Astrocyte of the cerebellum (primary cell): Measurements from ENCODE around the gene ACAP3.
A peak's percentile ranks its signal among the peaks of the same experiment; 100 is the strongest.

Experiments
- DNase-seq: peaks from one replicate; pipeline ENCODE4 v3.0.0-alpha.2; 2011; ENCODE audit warnings: low read depth
- H3K4me3 ChIP-seq: 2 replicates; pipeline ENCODE4 v1.5.1; 2011; ENCODE audit warnings: mild to moderate bottlenecking, low read depth, low read length, moderate library complexity
- in situ Hi-C: cut with HindIII; loops from 2 replicates; pipeline ENCODE4 v1.10.0; 2017; ENCODE audit warnings: low sequenced_read_pairs
- TF ChIP-seq, protein P1 (sequence below): IDR thresholded peaks from 2 replicates; pipeline ENCODE4 v1.5.1; 2012; ENCODE audit warnings: low read length, low read depth, moderate library complexity, mild to moderate bottlenecking; ENCODE audit errors: missing control alignments

ACAP3 gene

DNA sequence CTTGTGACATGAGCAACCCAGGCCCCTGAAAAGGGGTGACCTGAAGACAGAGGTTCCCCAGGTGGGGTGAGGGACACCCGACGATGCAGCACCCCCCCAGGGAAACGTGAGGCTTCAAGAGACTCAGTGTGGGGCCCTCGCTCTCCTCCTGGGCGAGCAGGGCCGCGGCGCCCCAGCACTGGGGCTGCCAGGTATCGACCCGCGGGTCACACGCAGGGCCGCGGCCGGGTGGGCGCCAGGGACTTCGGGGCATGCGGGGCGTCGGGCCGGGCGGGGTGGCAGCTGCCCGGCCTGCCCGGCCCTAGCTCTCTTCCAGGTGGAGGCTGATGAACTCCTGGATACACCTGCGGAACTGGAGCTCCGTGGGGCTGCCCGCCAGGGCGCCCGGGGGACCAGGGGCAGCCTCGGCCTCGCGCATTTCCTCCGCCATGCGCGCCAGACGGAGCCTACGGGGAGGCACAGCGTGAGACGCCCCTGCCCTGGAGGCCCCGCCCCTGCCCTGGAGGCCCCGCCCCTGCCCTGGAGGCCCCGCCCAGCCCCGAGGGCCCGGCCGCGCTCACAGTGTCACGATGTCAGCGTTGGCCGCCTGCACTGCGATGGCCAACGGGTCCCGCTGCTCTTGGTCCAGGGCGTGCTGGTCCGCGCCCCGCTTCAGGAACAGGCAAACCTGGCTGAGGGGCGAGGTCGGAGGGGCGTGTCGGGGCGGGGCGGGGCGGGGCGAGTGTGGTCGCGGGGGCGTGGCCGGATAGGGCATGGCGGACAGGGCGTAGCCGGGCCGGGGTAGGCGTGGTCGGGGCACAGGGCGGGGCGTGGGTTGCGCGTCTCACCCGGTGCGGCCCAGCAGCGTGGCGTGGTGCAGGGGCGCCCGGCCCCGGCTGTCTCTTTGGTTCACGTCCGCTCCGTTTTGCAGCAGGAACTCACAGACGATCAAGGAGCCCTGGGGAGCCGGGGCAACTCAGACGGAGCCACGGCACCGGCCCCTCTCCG, 14.2 kb downstream of the ACAP3 start:
- no peak for DNase-seq
- no peak overlapping the region for H3K4me3 ChIP-seq
- in situ Hi-C loops: loop anchor here (25.0 kb wide), 1 partner anchor 156 kb away; no protein-coding TSS in a partner anchor
- TF ChIP-seq, protein P1, sequence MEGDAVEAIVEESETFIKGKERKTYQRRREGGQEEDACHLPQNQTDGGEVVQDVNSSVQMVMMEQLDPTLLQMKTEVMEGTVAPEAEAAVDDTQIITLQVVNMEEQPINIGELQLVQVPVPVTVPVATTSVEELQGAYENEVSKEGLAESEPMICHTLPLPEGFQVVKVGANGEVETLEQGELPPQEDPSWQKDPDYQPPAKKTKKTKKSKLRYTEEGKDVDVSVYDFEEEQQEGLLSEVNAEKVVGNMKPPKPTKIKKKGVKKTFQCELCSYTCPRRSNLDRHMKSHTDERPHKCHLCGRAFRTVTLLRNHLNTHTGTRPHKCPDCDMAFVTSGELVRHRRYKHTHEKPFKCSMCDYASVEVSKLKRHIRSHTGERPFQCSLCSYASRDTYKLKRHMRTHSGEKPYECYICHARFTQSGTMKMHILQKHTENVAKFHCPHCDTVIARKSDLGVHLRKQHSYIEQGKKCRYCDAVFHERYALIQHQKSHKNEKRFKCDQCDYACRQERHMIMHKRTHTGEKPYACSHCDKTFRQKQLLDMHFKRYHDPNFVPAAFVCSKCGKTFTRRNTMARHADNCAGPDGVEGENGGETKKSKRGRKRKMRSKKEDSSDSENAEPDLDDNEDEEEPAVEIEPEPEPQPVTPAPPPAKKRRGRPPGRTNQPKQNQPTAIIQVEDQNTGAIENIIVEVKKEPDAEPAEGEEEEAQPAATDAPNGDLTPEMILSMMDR: no peak

DNA sequence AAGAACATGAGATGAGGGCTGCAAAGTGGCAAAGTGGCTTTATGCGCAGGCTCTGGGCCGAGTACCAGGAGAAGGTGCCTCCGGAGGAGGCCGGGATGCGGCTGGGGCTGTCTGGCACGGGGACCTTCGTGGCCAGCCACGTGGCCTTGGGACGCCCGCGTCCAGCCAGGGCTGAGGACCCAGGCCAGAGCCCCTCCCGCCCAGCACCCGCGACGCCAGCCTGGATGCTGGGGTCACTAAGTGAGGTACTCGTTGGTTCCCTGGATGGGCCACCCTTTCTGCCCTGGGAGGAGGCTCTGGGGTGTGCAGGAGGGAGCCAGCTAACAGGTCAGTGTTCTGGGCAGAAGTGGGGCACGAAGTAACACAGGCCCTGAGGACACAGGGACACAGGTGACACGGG, 14.9 kb downstream of the ACAP3 start:
- DNase-seq: no peak
- H3K4me3 ChIP-seq: no peak overlapping the region
- in situ Hi-C loops: loop anchor here (25.0 kb wide), 1 partner anchor 156 kb away; no protein-coding TSS in a partner anchor
- TF ChIP-seq, protein P1: no peak

DNA sequence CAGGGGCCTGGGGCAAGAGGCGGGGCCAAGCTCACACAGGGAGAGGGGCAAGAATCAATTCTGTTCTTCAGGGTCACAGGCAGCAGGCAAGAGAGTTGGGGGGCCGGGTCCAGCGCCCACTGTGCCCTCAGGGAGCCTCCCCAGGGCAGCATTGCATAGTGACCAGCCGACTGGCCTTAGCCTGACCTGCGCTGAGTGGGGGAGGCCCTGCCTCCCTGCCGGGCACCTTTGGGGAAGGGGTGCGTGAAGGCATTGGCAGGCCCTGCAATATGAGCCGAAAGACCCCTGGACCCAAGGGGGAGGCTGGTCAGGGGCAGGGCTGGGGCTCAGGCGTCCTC, 15.3 kb downstream of the ACAP3 start:
- in situ Hi-C loops: loop anchor here (25.0 kb wide), 1 partner anchor 155 kb away; no protein-coding TSS in a partner anchor
- H3K4me3 ChIP-seq: no peak overlapping the region
- no peak for DNase-seq
- TF ChIP-seq, protein P1: no peak

DNA sequence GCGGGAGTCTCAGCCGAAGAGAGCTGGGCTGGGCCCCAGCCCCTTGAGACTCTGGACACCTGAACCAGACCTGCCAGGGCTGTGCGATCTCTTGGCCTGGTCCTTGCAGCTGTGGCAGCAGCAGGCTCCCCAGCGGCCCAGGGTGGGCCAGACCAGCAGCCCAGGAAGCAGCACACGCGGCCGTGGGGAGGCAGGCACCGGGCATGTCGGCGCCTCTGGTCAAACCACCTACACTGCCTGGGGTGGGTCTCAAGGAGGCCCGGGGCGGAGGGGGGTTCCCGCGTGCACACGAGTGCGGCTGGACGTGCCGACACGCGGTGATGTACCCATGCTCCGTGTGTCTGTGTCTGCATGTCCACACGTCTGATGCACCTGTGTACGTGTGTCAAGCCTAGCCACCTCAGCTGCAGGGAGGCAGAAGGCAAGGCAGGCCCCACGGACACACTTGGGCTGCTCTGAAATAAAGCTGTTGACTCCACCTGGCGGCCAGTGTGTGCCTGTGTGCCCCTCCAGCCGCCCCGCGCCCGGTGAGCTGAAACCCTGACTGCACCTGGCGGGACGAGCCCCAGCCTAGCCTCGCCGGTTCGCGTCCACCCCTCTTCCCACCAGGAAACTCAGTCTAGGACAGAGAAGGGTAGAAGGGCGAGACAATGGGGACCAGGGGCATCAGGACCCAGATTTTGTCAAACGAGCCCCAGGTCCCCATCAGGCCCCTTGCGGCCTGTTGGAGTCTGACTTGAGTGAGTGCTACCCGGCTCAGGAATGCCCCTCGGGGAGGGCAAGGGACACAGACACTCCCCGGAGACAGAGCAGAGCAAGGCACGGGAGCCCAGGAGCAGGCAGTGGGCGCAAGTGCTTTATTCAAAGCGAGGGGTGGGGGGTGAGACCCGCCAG, 15.9 kb downstream of the ACAP3 start:
- in situ Hi-C loops: loop anchor here (25.0 kb wide), 1 partner anchor 154 kb away; no protein-coding TSS in a partner anchor

DNA sequence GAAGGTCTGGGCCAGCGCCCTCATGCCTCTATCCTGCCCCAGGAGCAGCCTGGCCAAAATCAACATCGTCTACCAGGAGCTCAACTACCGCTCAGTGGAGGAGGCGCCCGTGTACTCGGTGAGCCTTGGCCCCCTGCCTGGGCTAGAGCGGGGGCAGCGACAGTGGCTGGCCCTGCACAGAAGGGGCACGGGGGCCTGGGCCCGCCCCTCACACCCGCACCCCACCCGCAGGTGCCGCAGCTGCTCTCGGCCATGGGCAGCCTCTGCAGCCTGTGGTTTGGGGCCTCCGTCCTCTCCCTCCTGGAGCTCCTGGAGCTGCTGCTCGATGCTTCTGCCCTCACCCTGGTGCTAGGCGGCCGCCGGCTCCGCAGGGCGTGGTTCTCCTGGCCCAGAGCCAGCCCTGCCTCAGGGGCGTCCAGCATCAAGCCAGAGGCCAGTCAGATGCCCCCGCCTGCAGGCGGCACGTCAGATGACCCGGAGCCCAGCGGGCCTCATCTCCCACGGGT, 16.7 kb downstream of the ACAP3 start:
- DNase-seq: no peak
- TF ChIP-seq, protein P1: no peak
- no peak overlapping the region for H3K4me3 ChIP-seq
- in situ Hi-C loops: loop anchor here (25.0 kb wide), 1 partner anchor 154 kb away; no protein-coding TSS in a partner anchor

More for the DNA sequence above, 15.9 kb downstream of the ACAP3 start:
- no peak overlapping the region for H3K4me3 ChIP-seq
- TF ChIP-seq, protein P1: peak; percentile 56
- peak; percentile 33 for DNase-seq

DNA sequence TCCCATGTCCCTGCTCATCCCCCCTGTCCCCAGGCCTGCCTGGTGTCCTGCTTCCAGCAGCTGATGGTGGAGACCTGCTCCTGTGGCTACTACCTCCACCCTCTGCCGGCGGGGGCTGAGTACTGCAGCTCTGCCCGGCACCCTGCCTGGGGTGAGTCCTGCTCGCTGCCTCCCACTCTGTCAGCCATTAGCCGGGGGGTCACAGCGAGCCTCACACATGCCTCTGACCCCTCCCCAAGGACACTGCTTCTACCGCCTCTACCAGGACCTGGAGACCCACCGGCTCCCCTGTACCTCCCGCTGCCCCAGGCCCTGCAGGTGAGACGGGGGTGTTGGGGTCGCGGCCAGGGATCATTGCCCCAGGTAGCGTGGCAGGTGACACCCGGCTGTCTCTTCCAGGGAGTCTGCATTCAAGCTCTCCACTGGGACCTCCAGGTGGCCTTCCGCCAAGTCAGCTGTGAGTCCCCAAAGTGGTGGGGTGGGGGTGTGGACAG, 17.4 kb downstream of the ACAP3 start:
- TF ChIP-seq, protein P1: peak; percentile 65
- no peak overlapping the region for H3K4me3 ChIP-seq
- peak; percentile 5 for DNase-seq
- in situ Hi-C loops: loop anchor here (25.0 kb wide), 1 partner anchor 153 kb away; no protein-coding TSS in a partner anchor
